Neuronal stem cell (in vitro differentiated cells): ENCODE results near the gene CARHSP1.

ENCODE experiments used
- DNase-seq: peaks from one replicate; pipeline ENCODE4 v3.0.0-alpha.2; 2013; ENCODE audit warnings: low spot score
- H2AFZ ChIP-seq: one replicate; pipeline ENCODE4 v1.6.1; 2013; ENCODE audit warnings: mild to moderate bottlenecking, low read length, inconsistent platforms
- H2AK5ac ChIP-seq: 2 replicates; pipeline ENCODE4 v1.6.1; 2013; ENCODE audit warnings: low read depth, mild to moderate bottlenecking, inconsistent platforms, low read length, moderate library complexity, mixed read lengths
- H2BK120ac ChIP-seq: 2 replicates; pipeline ENCODE4 v1.6.1; 2013; ENCODE audit warnings: low read depth, mild to moderate bottlenecking, inconsistent platforms, low read length, moderate library complexity, mixed read lengths
- H2BK12ac ChIP-seq: one replicate; pipeline ENCODE4 v1.6.1; 2013; ENCODE audit warnings: low read length, inconsistent platforms
- H2BK15ac ChIP-seq: 2 replicates; pipeline ENCODE4 v1.6.1; 2013; ENCODE audit warnings: mild to moderate bottlenecking, low read length, inconsistent platforms, mixed read lengths
- H2BK5ac ChIP-seq: one replicate; pipeline ENCODE4 v1.6.1; 2013; ENCODE audit warnings: inconsistent platforms, mild to moderate bottlenecking, low read length, moderate library complexity
- H3K14ac ChIP-seq: one replicate; pipeline ENCODE4 v1.6.1; 2013; ENCODE audit warnings: low read length, inconsistent platforms
- H3K18ac ChIP-seq: 2 replicates; pipeline ENCODE4 v1.6.1; 2013; ENCODE audit warnings: low read length, inconsistent platforms
- H3K23ac ChIP-seq: 2 replicates; pipeline ENCODE4 v1.6.1; 2013; ENCODE audit warnings: low read depth, mild to moderate bottlenecking, mixed read lengths, low read length, inconsistent platforms; ENCODE audit not compliant: poor library complexity
- H3K27ac ChIP-seq: replicated peaks from 3 replicates; pipeline ENCODE4 v1.5.1; 2013; ENCODE audit warnings: low read length, inconsistent platforms
- H3K27me3 ChIP-seq, 3 experiments: 2 replicates each; pipeline ENCODE4 v1.6.1; 2013; ENCODE audit warnings: low read length in 3 of 3, mild to moderate bottlenecking in 2 of 3, inconsistent platforms in 1 of 3, low read depth in 1 of 3, mixed read lengths in 1 of 3, moderate library complexity in 1 of 3; ENCODE audit not compliant: control insufficient read depth in 3 of 3, insufficient read depth in 3 of 3
- H3K36me3 ChIP-seq, 2 donors: replicated peaks in 1 of 2; 2 replicates each; pipeline ENCODE4 v1.6.1; 2013; ENCODE audit warnings: low read length in 2 of 2; ENCODE audit not compliant: control insufficient read depth in 2 of 2, insufficient read depth in 2 of 2
- H3K4ac ChIP-seq: 2 replicates; pipeline ENCODE4 v1.6.1; 2013; ENCODE audit warnings: inconsistent platforms, mild to moderate bottlenecking, low read length, moderate library complexity
- H3K4me1 ChIP-seq, 2 donors: 1 replicate in 1 of 2; 2 replicates in 1 of 2; pipeline ENCODE4 v1.6.1; 2013; ENCODE audit warnings: low read length in 2 of 2, low read depth in 1 of 2; ENCODE audit not compliant: control insufficient read depth in 2 of 2, insufficient read depth in 1 of 2
- H3K4me2 ChIP-seq: one replicate; pipeline ENCODE4 v1.6.1; 2013; ENCODE audit warnings: mild to moderate bottlenecking, low read length, inconsistent platforms; ENCODE audit not compliant: insufficient read depth, poor library complexity, severe bottlenecking
- H3K4me3 ChIP-seq, 2 donors: 2 replicates each; pipeline ENCODE4 v1.5.1; 2013; ENCODE audit warnings: low read length in 2 of 2, mild to moderate bottlenecking in 2 of 2, inconsistent platforms in 1 of 2, moderate library complexity in 1 of 2
- H3K79me1 ChIP-seq: one replicate; pipeline ENCODE4 v1.6.1; 2013; ENCODE audit warnings: low read depth, mild to moderate bottlenecking, inconsistent platforms, low read length, moderate library complexity
- H3K9ac ChIP-seq: one replicate; pipeline ENCODE4 v1.6.1; 2013; ENCODE audit warnings: mild to moderate bottlenecking, low read depth, low read length, inconsistent platforms; ENCODE audit not compliant: poor library complexity
- H3K9me3 ChIP-seq, 2 donors: replicated peaks in 1 of 2; 2 replicates each; pipeline versions ENCODE3 to v1.6.1; 2013; ENCODE audit warnings: low read length in 2 of 2, mild to moderate bottlenecking in 2 of 2, inconsistent platforms in 1 of 2, low read depth in 1 of 2, mixed read lengths in 1 of 2, moderate library complexity in 1 of 2; ENCODE audit not compliant: control insufficient read depth in 2 of 2, insufficient read depth in 1 of 2
- H4K8ac ChIP-seq: one replicate; pipeline ENCODE4 v1.6.1; 2013; ENCODE audit warnings: low read depth, mild to moderate bottlenecking, inconsistent platforms, low read length, moderate library complexity
- H4K91ac ChIP-seq: one replicate; pipeline ENCODE4 v1.6.1; 2013; ENCODE audit warnings: low read length, low read depth, mild to moderate bottlenecking, inconsistent platforms; ENCODE audit not compliant: poor library complexity
- WGBS, 2 donors: extraction: QIAGEN DNeasy Blood & Tissue Kit; methylation state at CpG; one replicate each; pipeline ENCODE4 v1.1.7; 2013; ENCODE audit warnings: missing lambda C conversion rate in 2 of 2, mixed read lengths in 1 of 2; ENCODE audit not compliant: insufficient read length in 2 of 2, insufficient replicate concordance in 1 of 2; ENCODE audit errors: extremely low coverage in 2 of 2; 5-methylcytosine and 5-hydroxymethylcytosine counted together

CARHSP1 gene

DNA sequence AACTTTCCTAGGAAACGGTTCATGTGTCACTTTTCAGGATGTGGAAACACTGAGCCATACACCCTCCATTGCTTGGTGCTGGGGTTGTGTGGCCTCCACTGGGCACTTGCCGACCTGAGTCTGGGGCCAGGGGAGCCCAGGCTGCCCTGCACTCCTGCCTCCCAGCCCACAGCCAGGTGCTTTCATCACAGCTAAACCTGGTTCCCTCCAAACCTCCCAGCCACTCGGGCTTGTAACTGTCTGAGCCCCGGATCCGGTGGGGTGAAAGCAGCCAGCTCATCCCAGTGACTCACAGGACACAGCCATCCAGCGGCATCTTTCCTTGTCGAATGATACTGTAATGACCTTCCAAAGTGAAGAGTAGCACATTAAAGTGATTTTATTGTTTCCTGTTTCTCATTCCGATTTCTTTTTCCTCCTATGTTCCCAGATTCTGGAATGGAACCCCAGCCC is 19.8 kb downstream of the CARHSP1 start:
- DNase-seq = no peak
- Histone ChIP-seq H2BK12ac (no peak overlapping the region), H2BK120ac (no peak overlapping the region), H3K4me3 (no peak overlapping the region), H2BK15ac (no peak overlapping the region), H3K4me2 (no peak overlapping the region), H3K27me3 (no peaks in the 10 kb centered on the region), H2BK5ac (no peak overlapping the region), H3K18ac (no peak overlapping the region), H3K4me1 (peaks cover 7 to 14% of the 10 kb centered on the region in 2 donors), H3K23ac (no peak overlapping the region), H3K9me3 (no peaks in the 10 kb centered on the region), H4K91ac (no peak overlapping the region), H3K14ac (no peak overlapping the region), H3K79me1 (peaks cover 3% of the 10 kb centered on the region), H2AFZ (no peak overlapping the region), H3K9ac (no peak overlapping the region), H2AK5ac (no peak overlapping the region), H3K4ac (no peak overlapping the region), H4K8ac (no peak overlapping the region), H3K36me3 (peaks cover 33 to 87% of the 10 kb centered on the region in 2 donors), H3K27ac (no peak overlapping the region)
- WGBS, 2 donors = no CpG with 5 or more reads among the region's 8 CpGs

- Histone ChIP-seq H3K9ac (no peak overlapping the region), H2BK5ac (peak overlapping the region; percentile 39), H3K4me1 (peaks cover 7 to 13% of the 10 kb centered on the region in 2 donors), H3K9me3 (no peaks in the 10 kb centered on the region), H4K8ac (no peak overlapping the region), H3K27me3 (no peaks in the 10 kb centered on the region), H3K14ac (no peak overlapping the region), H3K79me1 (peaks cover 3% of the 10 kb centered on the region), H3K4ac (no peak overlapping the region), H4K91ac (no peak overlapping the region), H2AK5ac (no peak overlapping the region), H3K4me2 (no peak overlapping the region), H2BK15ac (no peak overlapping the region), H3K23ac (peak overlapping the region; percentile 34), H3K27ac (no peak overlapping the region), H3K4me3 (no peak overlapping the region), H3K36me3 (peaks cover 33 to 81% of the 10 kb centered on the region in 2 donors), H3K18ac (peak overlapping the region; percentile 40), H2BK120ac (no peak overlapping the region), H2BK12ac (no peak overlapping the region), H2AFZ (no peak overlapping the region)
- DNase-seq = no peak
- no CpG with 5 or more reads among the region's 26 CpGs for WGBS, 2 donors
Measured at GRCh38 chr16:8848231-8848938, 20.4 kb downstream of the CARHSP1 start.

DNA sequence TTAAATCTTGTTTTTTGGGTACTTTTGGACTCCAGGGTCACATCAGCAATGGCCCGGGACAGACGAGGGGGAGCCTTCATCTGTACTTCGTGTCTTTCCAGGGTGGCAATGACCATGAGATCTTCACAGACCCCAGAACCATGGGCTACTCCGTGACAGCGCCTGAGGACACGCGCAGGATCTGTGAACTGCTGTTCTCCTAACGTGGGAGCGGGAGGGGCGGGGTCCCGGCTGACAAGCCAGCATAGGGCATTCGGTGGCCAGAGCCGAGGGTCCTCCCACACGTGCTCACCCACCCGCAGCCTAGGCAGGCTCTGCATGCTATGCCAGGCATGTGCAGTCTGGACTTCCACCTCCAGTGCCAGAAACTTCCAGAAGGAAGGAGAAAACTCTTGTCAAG is 21.2 kb downstream of the CARHSP1 start:
- Histone ChIP-seq H3K4ac (no peak overlapping the region), H3K23ac (peak overlapping the region; percentile 82), H3K18ac (peak overlapping the region; percentile 42), H2BK12ac (no peak overlapping the region), H3K4me2 (no peak overlapping the region), H3K4me1 (peaks cover 5% of the 10 kb centered on the region in 2 donors), H3K79me1 (peaks cover 3% of the 10 kb centered on the region), H3K4me3 (no peak overlapping the region), H4K8ac (no peak overlapping the region), H3K9me3 (no peaks in the 10 kb centered on the region), H2BK15ac (no peak overlapping the region), H3K36me3 (peaks cover 31 to 74% of the 10 kb centered on the region in 2 donors), H3K14ac (no peak overlapping the region), H3K9ac (no peak overlapping the region), H2BK120ac (no peak overlapping the region), H2AK5ac (no peak overlapping the region), H4K91ac (no peak overlapping the region), H3K27me3 (no peaks in the 10 kb centered on the region), H2AFZ (no peak overlapping the region), H2BK5ac (no peak overlapping the region), H3K27ac (no peak overlapping the region)
- WGBS, 2 donors = no CpG with 5 or more reads among the region's 15 CpGs
- no peak for DNase-seq

DNA sequence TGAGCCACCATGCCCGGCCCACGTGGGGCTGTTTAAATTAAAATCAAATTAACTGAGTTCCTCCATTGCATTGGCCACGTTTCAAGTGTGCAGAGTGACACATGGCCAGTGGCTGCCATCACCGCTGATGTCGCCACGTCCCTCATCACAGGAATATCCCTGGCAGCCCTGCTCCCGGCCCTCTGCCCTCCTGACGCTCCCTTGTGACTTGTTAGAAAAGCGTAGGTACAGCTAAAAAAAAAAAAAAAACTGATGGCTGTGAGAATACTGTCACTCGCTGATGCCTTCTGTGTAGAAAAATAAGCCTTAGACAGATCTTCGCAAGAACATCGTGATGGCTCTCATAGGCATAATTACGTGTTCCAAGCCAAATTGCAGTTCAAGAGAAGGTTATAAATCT is 21.7 kb downstream of the CARHSP1 start:
- H3K9ac ChIP-seq = no peak overlapping the region
- peaks cover 3% of the 10 kb centered on the region for H3K79me1 ChIP-seq
- H3K27ac ChIP-seq = no peak overlapping the region
- H2BK15ac ChIP-seq = no peak overlapping the region
- H3K27me3 ChIP-seq = no peaks in the 10 kb centered on the region
- no peak overlapping the region for H3K4ac ChIP-seq
- H3K36me3 ChIP-seq = peaks cover 27 to 69% of the 10 kb centered on the region in 2 donors
- H3K9me3 ChIP-seq = no peaks in the 10 kb centered on the region
- H3K4me1 ChIP-seq = peaks cover under 1 to 5% of the 10 kb centered on the region in 2 donors
- no peak overlapping the region for H2AFZ ChIP-seq
- no peak overlapping the region for H2BK12ac ChIP-seq
- H3K4me2 ChIP-seq = no peak overlapping the region
- no peak overlapping the region for H4K91ac ChIP-seq
- WGBS, 2 donors = no CpG with 5 or more reads among the region's 13 CpGs
- H2BK5ac ChIP-seq = no peak overlapping the region
- H4K8ac ChIP-seq = no peak overlapping the region
- no peak overlapping the region for H3K23ac ChIP-seq
- no peak overlapping the region for H3K14ac ChIP-seq
- H3K4me3 ChIP-seq = no peak overlapping the region
- H2AK5ac ChIP-seq = no peak overlapping the region
- H3K18ac ChIP-seq = no peak overlapping the region
- no peak overlapping the region for H2BK120ac ChIP-seq
- DNase-seq = no peak
